GM21723 (cell line): Measurements from ENCODE around the gene RPL3.

Source experiments
- ATAC-seq: cut with Tn5 transposase; IDR thresholded peaks from one replicate; pipeline ENCODE4 v1.9.1; 2021; ENCODE audit warnings: mild to moderate bottlenecking, moderate library complexity; ENCODE audit not compliant: unreplicated experiment

RPL3 gene

GRCh38 chr22:39301108-39301507, 18.3 kb downstream of the RPL3 start:
- ATAC-seq = no peak

- ATAC-seq = no peak
Observed at GRCh38 chr22:39300186-39300830, 19.1 kb downstream of the RPL3 start.

- ATAC-seq = no peak
Observed at GRCh38 chr22:39299829-39300178, 19.6 kb downstream of the RPL3 start.

GRCh38 chr22:39298241-39298987, 21.0 kb downstream of the RPL3 start:
- ATAC-seq = no peak

GRCh38 chr22:39297490-39298240, 21.8 kb downstream of the RPL3 start:
- ATAC-seq = no peak

- no peak for ATAC-seq
Observed at GRCh38 chr22:39296981-39297489, 22.4 kb downstream of the RPL3 start.

- ATAC-seq = no peak
Observed at GRCh38 chr22:39296535-39296934, 22.9 kb downstream of the RPL3 start.

GRCh38 chr22:39294571-39295468, 24.6 kb downstream of the RPL3 start:
- ATAC-seq = no peak

- ATAC-seq = no peak
Observed at GRCh38 chr22:39293766-39294368, 25.6 kb downstream of the RPL3 start.

GRCh38 chr22:39292561-39293074, 26.8 kb downstream of the RPL3 start:
- no peak for ATAC-seq

- no peak for ATAC-seq
Observed at GRCh38 chr22:39292031-39292462, 27.4 kb downstream of the RPL3 start.

GRCh38 chr22:39291523-39291922, 27.9 kb downstream of the RPL3 start:
- no peak for ATAC-seq

- ATAC-seq = no peak
Observed at GRCh38 chr22:39290724-39291161, 28.7 kb downstream of the RPL3 start.

- ATAC-seq = no peak
Observed at GRCh38 chr22:39289975-39290720, 29.3 kb downstream of the RPL3 start.

GRCh38 chr22:39289533-39289932, 29.9 kb downstream of the RPL3 start:
- no peak for ATAC-seq

- ATAC-seq = no peak
Observed at GRCh38 chr22:39288135-39288898, 31.1 kb downstream of the RPL3 start.

GRCh38 chr22:39287076-39287725, 32.2 kb downstream of the RPL3 start:
- no peak for ATAC-seq

GRCh38 chr22:39284983-39285382, 34.4 kb downstream of the RPL3 start:
- ATAC-seq = no peak
